Ishikawa (cell line): ENCODE measurements around the gene RPS10.
A peak's percentile ranks its signal among the peaks of the same experiment; 100 is the strongest.

Experiments used
- CEBPB ChIP-seq: IDR thresholded peaks from 2 replicates; pipeline ENCODE4 v1.6.1; 2012
- EGR1 ChIP-seq: IDR thresholded peaks from 2 replicates; pipeline ENCODE4 v1.6.1; 2012
- EP300 ChIP-seq: IDR thresholded peaks from 2 replicates; pipeline ENCODE4 v1.6.1; 2012; ENCODE audit warnings: borderline replicate concordance
- RAD21 ChIP-seq: IDR thresholded peaks from 2 replicates; pipeline ENCODE4 v1.6.1; 2012; ENCODE audit warnings: low read depth
- TCF12 ChIP-seq: IDR thresholded peaks from 2 replicates; pipeline ENCODE4 v1.6.1; 2012; ENCODE audit warnings: low read depth
- TEAD4 ChIP-seq: IDR thresholded peaks from 2 replicates; pipeline ENCODE4 v1.6.1; 2012
- YY1 ChIP-seq: IDR thresholded peaks from 2 replicates; pipeline ENCODE4 v1.6.1; 2012; ENCODE audit warnings: low read depth
- TF ChIP-seq, protein P1 (sequence below): IDR thresholded peaks from 2 replicates; pipeline ENCODE4 v1.6.1; 2012

DNA sequence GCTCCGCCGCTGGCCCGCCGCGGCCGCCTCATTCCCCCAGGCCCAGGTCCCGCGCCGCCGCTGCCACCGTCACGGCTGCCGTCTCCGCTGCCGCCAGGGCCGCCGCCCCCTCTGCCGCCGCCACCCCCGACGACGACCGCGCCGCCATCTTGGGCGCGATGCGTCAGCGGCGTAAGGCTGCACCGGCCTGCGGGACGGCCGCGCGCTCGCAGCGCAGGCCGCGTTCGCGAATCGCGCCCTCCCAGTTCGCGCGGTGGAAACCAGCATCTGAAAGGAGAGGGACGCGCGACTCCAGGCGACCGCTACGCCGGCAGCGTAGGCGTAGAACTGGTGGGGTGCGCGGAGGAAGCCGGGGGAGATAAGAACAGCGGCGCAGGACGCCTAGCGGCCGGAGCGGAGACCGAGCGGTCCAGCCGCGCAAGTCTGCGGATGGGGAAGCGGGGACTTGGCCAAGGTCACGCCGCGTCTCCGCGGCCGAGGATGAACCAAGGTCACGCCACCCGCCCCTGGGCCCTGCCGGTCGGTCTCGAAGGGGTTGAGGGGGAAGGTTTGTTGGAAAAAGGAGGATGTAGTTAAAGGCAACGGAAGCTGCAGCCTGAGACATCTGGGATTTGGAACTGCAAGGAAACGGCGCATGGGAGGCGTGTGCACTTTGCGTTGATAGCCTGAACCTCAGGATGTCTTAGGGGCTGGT is 33.2 kb downstream of the RPS10 start, which contains the start of gene NUDT3:
- TF ChIP-seq, protein P1, sequence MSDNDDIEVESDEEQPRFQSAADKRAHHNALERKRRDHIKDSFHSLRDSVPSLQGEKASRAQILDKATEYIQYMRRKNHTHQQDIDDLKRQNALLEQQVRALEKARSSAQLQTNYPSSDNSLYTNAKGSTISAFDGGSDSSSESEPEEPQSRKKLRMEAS, result peak; percentile 51
- TF ChIP-seq TEAD4 (no peak; the same call in 1 of the 2 replicates), TCF12 (peak; percentile 53; the same call in 1 of the 2 replicates), EP300 (peak; percentile 50; the same call in 1 of the 2 replicates), EGR1 (peak; percentile 89), CEBPB (no peak), RAD21 (peak; percentile 72), YY1 (peak; percentile 93)
